GM12891 (cell line): ENCODE results near the gene SUSD5.

Experiments
- PAX5 ChIP-seq: IDR thresholded peaks from 2 replicates; pipeline ENCODE4 v1.6.1; 2011; ENCODE audit warnings: low read length, moderate library complexity, mild to moderate bottlenecking; ENCODE audit not compliant: insufficient read depth, severe bottlenecking
- POLR2A ChIP-seq: IDR thresholded peaks from 2 replicates; pipeline ENCODE4 v1.6.1; 2011; ENCODE audit warnings: low read depth, low read length, control low read depth
- POLR2AphosphoS5 ChIP-seq: IDR thresholded peaks from 2 replicates; pipeline ENCODE4 v1.6.1; 2011; ENCODE audit warnings: low read depth, low read length, control low read depth
- SPI1 ChIP-seq: IDR thresholded peaks from 2 replicates; pipeline ENCODE4 v1.6.1; 2011; ENCODE audit warnings: low read depth, low read length, control low read depth
- TAF1 ChIP-seq: IDR thresholded peaks from 2 replicates; pipeline ENCODE4 v1.6.1; 2011; ENCODE audit warnings: low read depth, low read length, control low read depth

DNA sequence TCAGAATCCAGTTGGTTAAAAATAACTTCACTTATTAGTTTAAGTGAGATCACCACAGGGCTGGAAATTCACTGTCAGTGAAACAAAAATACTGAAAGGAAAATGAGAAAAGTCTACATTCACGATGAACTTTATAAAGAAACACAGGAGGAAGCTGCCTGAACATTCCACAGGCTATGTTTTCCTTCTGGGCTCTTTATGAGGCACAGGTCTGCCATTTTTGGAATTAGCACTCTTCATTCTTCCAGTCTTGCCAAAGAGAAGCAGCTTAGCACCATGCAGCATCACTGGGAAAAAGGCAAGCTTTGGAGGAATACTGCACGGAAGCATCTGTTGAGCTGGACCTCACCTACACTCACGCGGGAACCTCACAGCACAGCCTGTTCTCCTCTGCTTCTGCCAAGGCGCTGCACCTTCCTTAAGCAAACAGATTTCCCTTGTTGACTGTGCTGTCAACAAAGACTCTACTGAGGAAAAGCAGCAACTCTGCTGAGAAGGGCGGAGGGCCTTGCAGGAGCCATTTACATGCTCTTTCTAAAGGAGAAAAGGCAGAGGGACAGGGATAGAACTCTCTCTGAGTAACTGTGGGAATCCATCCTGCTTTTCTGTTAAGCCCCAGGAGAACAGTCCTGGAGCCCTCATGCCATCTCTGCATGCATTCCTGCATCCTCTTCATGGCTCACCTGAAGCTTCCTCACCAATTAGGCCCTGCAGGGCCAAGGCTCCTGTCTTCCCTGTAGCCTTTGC, 15.7 kb downstream of the SUSD5 start:
- TF ChIP-seq POLR2A (no peak), POLR2AphosphoS5 (no peak), TAF1 (no peak), PAX5 (no peak), SPI1 (no peak)
